ENCODE measurements around the gene STX16.

Gene STX16

DNA sequence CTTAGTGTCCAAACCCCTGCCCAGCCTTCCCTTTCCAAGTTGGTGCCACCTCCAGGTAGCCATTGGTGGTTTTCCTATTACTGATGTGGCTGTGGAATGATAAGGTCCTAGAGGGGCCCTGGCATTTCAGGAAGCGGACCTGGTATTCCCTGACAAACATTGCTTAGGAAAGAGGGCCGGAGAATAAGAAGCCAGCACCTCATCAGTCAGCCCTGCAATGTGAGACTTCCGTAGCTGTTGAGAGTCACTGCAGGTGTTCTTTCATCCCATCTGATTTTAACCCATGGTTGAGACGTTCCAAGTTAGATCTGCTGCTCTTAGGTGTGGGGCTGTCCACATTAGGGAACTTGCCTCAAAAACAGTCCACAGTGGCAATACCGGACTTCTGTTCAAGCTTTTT lies 26.7 kb downstream of the STX16 start:
- DNase-seq = no peak

DNA sequence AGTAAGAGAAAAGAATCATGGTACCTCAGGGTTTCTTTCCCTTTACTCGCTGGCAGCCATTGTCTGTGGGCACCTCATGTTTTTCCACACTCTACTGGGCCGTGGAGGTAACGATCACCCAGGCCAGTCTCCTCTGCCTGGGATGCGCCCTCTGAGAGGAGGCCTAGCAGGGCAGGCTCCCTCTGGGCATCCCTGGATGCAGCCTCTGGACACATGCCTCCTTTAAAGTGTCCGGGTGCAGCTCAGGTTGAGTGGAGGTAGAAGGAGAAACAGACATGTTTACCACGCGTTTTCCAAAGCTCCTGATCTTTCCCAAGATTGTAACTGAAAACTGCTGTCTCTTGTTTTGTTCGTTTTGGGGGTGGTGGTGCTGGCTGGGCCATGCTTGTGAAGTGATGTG lies 27.7 kb downstream of the STX16 start:
- no peak for DNase-seq

DNA sequence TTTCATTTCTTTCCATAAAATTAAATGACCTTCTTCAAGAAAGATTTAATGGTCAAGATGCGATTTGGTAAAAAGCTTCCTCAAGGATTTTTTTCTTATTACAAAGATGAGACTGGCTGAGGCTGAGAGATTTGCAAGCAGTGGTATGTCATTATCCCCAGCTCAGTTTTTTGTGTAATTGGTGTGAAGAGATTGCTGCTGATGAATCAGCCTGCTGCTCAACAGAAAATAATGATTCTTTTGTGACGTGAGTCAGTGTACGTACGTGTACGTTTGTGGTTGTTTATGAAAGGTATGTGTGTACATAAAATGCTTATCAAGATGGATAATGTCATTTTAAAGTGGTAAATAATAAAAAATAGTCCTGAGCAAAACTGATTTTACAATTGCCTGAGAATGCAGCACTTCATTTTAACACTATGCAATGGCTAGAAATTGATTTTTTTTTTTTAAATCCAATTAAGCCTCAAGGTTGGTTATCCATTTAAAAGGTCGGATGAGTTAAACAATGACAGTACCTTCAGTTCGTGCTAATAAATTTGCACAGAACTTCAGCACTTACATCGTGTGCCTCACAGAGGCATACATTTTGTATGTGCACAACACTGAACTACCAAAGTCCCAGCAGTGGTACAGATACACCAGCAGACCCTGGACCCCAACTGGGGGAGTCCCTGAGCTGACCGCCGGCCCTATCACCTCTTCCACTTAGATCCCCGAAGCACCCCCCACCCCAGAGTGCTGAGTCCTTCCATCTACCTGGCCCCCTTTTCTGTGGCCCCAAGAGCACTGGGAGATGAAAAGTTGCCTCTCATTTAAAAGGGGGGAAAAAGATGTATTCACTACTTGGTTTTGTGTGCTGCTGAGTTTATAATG lies 31.8 kb downstream of the STX16 start:
- DNase-seq = no peak

DNA sequence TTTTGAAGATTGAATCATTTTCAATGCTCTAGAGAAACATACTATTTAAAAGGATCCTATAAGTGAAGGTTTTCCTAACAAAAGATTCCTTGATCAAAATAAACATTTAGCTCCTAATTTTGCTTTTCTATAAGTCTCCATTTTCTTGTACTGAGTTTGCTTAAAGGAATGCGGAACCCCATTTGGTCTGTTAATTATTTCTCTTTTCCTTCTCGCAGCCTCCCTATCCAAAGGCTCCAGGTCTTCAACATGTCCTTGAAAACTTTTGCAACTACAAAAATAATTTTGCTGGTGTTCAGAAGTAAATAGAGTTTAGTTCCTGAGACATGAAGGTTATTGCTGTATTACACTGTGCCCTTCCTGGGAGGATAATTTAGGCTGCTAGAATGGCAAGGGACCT lies 33.2 kb downstream of the STX16 start:
- DNase-seq = no peak

DNA sequence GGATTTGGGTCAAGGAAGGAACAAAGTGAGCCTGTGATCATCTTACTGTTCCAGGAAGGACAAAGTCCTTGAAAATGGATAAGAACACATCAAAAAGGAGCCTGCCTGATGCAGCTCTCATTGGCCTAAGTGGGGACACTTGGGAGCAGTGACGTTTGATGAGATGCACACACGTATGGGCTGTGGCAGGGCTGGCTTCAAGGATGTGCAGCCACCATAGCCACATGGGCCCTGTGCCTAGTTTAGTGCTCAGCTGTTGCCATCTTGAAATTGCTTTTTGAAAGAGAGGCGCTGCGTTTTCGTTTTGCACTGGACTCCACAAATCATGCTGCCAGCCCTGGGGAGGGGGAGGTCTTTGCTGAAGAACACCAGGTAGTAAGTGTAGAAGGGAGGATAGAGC lies 34.9 kb downstream of the STX16 start:
- no peak for DNase-seq

DNA sequence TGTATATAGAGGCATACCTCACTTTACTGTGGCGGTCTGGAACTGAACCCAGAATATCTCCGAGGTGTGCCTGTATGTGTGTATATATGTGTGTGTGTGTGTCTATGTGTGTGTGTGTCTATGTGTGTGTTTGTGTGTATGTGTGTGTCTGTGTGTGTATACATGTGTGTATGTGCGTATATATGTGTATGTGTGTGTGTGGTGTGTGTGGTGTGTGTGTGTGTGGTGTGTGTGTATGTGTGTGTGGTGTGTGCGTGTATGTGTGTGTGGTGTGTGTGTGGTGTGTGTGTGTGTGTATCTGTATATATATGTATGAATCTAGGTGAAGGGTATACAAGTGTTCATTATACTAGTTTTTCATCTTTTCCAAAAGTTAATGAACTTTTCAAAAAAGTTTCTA lies 37.3 kb downstream of the STX16 start:
- DNase-seq = no peak

DNA sequence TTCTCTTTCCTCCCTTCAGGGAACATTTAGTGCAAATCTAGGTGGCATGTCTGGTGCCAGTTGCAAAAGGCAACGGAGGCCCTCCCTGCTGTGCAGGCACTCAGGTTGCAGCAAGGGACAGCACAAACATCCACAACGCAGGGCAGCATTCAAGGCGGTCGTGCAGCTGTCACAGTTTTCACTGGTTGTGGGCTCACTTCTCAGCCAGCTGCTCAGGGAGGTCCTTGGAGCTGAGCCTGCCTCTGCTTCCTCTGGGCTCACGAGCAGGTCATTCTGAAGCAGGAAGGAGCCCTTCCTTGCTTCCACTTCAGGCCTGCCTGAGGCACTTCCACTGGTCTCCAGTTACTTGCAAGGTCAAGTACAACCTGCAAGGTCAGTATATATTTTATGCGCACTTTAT lies 37.8 kb downstream of the STX16 start:
- DNase-seq = no peak

DNA sequence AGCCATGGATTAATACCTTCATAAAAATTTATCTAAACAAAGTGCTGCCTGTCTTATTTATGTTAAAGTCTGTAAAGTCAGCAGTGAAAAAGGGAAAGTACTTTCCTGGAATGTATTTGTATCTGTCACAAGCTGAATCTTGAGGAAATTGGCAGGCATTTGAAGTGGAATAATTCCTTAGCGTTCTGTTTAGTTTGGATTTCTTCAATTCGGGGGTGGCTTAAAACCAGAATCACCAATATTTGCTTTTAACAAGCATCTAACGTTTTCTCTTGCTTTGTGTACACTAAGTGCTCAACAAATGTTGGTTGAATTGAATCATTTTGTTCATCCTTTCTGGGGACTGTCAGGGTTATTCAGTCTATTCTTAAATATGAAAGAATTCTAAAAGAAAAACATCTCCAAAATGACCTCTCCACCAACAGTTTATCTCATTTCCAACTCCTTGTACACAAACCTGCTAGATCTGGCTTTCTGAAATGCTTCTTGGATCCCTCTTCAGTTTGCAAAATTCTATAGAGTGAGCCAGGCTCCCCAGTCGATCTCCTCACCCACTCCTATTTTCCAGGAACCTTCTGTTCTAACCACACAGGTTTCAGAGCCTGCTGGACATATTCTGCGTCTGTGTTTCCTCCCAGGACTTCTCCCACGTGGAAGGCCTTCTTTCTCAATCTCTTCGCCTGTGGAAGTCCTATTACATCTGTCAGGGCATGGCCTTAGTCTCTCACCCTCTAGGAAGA lies 39.5 kb downstream of the STX16 start:
- no peak for DNase-seq

DNA sequence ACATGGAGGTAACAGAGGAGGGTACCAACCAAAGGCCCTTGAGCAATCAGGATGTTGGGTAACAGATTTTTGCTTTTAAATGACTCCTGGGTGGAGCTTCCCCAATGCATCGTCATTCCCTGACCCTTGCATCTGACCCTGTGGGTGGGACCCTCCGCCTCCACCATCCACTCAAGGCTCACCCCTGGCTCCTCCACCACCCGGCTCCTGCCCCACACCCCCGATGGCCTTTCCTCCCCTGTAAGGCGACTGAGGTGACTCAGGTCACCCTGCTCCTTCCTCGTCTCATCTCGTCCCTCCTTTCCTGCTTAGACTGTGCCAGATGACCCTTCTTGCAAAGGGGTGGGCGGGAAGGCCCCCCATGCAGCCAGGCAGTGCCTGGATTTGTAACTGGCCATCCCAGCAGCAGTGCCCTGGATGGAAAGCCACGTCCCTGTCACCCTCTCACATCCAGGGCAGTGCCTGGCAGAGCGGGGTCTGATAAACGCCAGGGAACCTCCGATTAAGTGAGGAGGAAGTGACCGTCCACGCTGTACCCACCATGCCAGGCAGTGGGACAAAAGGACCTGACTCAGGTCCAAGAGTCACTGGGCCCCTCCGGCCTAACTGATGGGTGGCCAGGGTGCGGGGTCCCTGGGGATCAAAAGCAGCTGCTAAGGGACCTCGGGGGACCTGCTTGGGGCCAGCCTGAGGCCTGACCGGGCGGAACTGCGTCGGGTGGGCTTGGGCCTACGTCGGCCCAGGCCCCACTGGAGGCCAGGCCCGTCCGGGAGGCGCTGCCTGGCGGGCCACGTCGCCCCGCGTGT lies 40.9 kb downstream of the STX16 start:
- DNase-seq = peak; percentile 8

DNA sequence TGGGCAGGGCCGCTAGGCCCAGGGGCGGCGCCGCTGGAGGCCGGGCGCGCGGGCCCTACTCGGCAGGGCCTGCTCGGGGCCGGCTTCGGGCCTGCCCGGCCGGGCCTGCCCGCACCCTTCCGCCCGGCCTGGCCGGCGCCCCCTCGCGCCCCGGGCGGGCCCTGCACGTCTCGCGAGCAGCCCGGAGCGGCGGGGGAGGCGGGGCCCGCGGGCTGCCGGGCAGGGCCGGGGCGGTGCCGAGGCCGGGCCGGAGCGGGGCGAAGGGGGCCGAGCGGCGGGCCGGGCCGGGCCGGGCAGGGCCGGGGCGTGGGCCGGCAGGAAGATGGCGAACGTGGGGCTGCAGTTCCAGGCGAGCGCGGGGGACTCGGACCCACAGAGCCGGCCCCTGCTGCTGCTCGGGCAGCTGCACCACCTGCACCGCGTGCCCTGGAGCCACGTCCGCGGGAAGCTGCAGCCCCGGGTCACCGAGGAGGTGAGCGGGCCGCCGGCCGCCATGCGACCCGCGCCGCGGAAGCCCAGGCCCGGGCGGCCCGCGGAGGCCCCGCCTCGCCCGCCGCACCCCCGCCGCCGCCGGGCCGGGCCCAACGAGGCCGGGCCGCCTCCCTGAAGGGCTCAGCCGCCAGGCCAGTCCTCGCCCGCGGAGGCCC lies 41.6 kb downstream of the STX16 start, which contains the start of gene NPEPL1:
Gene NPEPL1, plus strand, starts transcription at position 222 of the 647 bp plus-strand sequence. Its CDS starts 101 bp downstream, at position 323.
- DNase-seq = peak; percentile 75

DNA sequence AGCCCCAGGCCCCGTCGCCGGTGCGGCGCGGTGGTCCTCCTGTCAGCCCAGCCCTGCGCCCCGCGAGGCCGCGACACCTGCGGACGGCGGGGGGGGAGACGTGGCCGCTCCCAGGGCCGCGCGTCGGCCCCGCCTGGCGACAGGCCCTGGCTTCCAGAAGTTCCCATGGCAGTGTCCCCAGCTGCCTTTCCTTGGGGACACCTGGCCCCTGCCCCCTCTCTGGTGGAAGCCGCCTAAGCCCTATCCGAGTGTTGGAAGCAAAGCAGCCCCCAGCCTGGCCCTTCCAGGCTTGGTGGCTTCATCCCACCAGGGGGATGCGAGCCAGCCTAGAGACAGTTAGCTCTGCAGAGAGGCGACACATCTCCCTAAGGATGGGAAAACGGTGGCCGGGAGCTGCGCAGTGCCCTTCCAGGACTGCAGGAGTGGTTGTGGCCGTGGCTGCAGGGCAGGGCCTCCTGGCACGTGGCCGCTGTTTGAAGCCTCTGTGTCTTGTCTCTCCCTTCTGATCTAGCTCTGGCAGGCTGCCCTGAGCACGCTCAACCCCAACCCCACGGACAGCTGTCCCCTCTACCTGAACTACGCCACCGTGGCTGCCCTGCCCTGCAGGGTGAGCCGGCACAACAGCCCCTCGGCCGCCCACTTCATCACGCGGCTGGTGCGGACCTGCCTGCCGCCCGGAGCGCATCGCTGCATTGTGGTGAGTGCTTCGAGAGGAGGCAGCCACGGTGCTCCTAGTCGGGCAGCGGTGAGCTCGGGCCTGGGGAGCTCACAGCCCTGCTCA lies 42.3 kb downstream of the STX16 start:
- no peak for DNase-seq

DNA sequence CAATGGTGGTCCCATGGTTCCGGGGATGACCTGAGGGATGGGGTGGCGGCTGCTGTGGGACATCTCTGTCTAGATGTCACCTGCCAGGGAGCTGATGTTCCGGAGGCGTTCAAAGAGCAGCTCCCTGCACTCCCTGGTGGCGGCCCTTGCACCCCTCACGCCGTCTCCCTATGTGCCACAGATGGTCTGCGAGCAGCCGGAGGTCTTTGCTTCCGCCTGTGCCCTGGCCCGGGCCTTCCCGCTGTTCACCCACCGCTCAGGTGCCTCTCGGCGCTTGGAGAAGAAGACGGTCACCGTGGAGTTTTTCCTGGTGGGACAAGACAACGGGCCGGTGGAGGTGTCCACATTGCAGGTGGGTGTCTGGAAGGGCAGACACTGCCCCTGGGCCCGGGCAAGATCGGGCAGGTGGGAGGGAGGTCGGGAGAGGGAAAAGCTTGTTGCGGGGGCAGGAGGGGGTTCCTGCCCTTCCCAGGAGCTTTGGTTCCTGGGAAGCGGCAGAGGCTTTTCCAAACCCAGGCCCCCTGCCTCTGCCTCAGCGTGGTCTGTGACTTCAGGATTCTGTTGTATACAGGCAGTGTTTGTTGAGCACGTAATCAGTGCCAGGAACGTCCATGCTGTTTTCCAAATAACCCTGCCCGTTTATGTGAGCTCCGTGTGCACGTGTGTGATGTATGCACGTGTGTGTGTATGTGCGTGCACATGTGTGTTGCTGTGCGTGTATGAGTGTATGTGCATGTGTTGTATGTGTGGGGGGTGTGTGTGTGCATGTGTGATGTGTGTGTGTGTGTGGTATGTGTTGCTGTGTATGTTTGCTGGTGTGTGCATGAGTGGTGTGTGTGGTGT lies 43.4 kb downstream of the STX16 start:
- no peak for DNase-seq

DNA sequence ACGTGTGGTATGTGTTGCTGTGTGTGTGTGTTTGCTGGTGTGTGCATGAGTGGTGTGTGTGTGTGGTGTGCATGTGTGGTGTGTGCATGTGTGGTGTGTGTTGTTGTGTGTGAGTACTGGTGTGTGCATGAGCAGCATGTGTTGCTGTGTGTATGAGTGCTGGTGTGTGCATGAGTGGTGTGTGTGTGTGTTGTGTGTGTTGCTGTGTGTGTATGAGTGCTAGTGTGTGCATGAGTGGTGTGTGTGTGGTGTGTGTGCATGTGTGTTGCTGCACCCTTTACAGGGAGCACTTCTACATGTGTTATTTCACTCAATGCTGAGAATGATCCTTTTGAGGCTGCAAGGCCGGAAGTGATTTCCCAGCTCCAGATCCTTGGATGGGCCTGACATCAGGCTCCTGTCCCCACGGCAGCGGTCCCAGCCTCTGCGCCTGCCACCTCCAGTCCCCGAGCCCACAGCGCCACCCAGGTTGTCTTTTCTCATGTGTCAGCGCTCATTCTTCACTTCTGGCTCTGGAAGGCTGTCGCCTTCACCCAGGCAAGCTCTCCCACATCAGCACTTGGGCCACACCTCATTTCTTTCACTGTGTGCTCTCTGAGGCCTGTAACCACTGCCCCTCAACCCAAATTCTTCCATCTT lies 44.1 kb downstream of the STX16 start:
- no peak for DNase-seq

DNA sequence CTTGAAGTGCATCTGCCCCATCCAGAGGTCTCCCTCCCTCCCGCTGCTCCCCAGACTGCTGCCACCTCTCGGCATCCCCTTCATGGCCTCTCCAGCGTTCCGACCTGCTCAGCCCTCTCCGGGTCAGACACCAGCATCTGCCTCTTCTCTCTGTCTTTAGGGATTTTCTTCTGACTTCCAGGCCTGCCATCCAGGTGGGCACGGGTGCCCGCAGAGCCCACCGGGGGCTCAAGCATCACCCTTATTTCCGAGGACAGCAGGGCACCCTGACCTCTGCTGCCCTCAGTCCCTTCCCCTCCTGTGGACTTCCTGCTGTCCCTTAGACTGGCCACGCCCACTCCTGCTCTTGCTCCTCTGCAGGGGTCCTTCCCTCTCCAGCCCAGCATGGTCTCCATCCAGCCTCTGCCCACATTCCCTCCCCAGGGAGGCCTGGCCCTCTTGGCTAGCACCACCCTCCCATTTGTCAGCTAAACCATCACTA lies 44.9 kb downstream of the STX16 start:
- DNase-seq = no peak

DNA sequence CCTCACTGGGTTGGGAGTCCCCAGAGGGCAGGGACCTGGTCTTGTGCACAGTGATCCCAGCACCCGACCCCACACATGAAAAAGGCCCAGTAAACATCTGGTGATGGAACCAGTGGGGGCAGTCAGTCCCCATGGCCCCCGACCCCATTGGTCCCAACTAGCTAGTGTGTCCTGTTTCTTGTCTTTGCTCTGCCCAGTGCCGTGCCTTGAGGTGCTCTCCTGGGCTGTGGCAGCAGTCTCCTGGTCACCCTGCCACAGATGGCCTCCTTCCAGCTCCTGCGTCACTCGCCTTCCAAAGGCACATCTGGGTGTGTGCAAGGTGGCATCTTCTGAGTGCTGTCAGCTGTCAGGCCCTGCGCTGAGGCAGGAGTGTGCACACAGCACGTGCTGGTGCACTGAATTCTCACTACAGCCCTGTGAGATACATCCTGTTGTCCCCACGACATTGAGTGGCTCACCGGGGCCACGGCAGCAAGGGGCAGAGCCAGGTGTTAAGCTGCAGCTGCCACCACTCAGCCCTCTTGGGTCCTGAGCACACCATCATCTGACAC lies 45.4 kb downstream of the STX16 start:
- DNase-seq = no peak

DNA sequence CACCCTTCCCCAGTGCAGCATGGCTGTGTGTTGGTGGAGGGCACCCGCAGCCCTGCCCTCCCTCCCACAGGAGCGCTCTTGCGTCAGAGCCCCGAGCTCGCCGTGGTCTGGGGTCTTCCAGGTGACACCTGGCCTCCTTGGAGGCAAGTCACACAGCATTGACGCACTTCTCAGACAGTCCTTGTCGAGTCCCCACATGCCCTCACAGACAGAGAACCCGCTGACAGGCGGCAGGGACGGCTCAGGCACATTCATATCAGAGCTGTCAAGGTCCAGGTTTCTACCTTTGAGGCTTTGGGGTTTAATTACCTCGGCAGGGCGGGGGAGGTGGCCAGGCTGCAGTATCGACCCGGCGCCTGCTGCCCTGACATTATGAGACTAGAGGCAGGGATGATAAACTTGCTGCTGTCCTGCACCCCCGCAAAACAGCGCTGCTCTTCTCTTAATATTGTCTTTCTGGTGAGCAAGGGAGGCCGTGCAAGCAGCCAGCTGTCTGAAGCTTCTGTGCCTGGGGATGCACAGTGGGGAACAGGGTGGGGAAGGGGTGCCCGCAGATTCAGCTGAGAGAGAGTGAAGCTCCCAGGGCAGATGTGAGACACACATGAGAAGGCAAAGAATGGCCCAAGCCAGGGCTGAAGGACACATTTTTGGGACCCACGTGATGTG lies 46.3 kb downstream of the STX16 start:
- DNase-seq = no peak

DNA sequence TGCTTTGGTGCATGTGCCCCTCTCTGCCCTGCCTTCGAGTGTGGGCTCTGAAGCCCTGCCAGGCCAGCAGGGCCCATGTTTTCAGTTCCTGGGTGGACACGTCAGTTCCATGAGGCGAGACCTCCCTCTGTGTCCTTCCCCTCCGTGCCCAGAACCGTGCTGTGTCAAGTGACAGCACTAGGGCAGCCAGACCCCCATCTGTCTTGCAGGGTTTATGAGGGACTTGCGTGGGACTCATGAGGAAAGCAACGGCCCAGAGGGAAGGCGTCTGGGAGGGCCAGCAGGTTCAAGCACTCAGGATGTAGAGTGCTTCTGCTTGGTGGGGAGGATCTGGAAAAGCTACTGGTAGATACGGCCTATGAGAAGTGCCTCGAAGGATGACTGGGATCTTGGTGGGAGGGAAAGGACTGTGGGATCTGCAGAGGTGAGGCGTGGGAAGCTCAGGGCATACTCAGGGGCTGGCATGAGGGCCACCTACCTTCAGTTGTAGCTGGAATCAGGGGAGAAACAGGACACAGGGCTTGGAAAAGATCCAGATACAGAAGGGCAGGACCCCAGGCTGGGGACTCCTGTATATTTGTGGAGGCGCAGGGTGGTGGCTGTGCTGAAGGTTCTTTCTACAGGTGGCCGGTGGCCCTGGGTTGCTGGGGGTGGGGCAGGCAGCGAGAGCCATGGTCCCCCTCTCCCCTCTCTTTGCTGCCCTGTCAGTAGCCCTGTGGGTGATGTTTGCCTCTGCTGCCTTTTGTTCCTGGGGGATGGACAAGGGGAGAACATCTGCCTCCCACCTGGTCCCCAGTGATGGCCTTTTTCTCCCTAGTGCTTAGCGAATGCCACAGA lies 47.0 kb downstream of the STX16 start:
- no peak for DNase-seq

Data from CD4-positive, alpha-beta T cell treated with Interleukin-6 for 4 hours (primary cell).